Osteocyte (in vitro differentiated cells): ENCODE data around the gene CHAF1A. TPM values are rescaled to one million over a fixed set of nuclear protein-coding genes. Genes with fewer than 3 reads are reported as not detected.

Experiments used
- DNase-seq: peaks from one replicate; pipeline ENCODE4 v3.0.0; 2021; ENCODE audit warnings: mixed read lengths; ENCODE audit not compliant: unreplicated experiment; ENCODE audit errors: extremely low spot score
- H3K27ac Mint-ChIP-seq: one replicate; pipeline ENCODE4 v1.8.0; 2021; ENCODE audit warnings: mild to moderate bottlenecking, mixed read lengths; ENCODE audit not compliant: unreplicated experiment
- H3K27me3 Mint-ChIP-seq: one replicate; pipeline ENCODE4 v1.8.0; 2021; ENCODE audit warnings: mixed read lengths; ENCODE audit not compliant: unreplicated experiment
- H3K36me3 Mint-ChIP-seq: one replicate; pipeline ENCODE4 v1.8.0; 2021; ENCODE audit warnings: mixed read lengths; ENCODE audit not compliant: unreplicated experiment
- H3K4me1 Mint-ChIP-seq: one replicate; pipeline ENCODE4 v1.8.0; 2021; ENCODE audit warnings: mixed read lengths; ENCODE audit not compliant: unreplicated experiment
- H3K4me3 Mint-ChIP-seq: one replicate; pipeline ENCODE4 v1.8.0; 2021; ENCODE audit warnings: mild to moderate bottlenecking, moderate library complexity, mixed read lengths; ENCODE audit not compliant: unreplicated experiment
- H3K9me3 Mint-ChIP-seq: one replicate; pipeline ENCODE4 v1.8.0; 2021; ENCODE audit warnings: mixed read lengths; ENCODE audit not compliant: unreplicated experiment
- CTCF ChIP-seq: fragments of 200-600 bp; sonication (generic); IDR thresholded peaks from 2 replicates; pipeline ENCODE4 v1.5.0; 2021; ENCODE audit warnings: antibody characterized with exemption, mild to moderate bottlenecking, moderate library complexity
- total RNA-seq: library from RNA; stranded (reverse); gene quantifications from 2 replicates; pipeline ENCODE4 v1.2.1, GENCODE V29; 2021

The CHAF1A gene
- total RNA-seq, 1 donor from 2014 or later = 9.7 TPM

GRCh38 chr19:4401769-4402170 lies 670 bp upstream of the CHAF1A start:
- Mint-ChIP-seq H3K9me3 (no peaks in the 10 kb centered on the region), H3K36me3 (peaks cover 2% of the 10 kb centered on the region), H3K4me3 (peak overlapping the region; percentile 84), H3K4me1 (peaks cover 51% of the 10 kb centered on the region), H3K27me3 (no peaks in the 10 kb centered on the region), H3K27ac (peak overlapping the region; percentile 97)
- DNase-seq = no peak
- TF ChIP-seq CTCF = no peak

- H3K4me3 Mint-ChIP-seq = peak overlapping the region; percentile 80
- no peaks in the 10 kb centered on the region for H3K27me3 Mint-ChIP-seq
- no peaks in the 10 kb centered on the region for H3K36me3 Mint-ChIP-seq
- DNase-seq = no peak
- peak overlapping the region; percentile 54 for H3K27ac Mint-ChIP-seq
- H3K9me3 Mint-ChIP-seq = no peaks in the 10 kb centered on the region
- H3K4me1 Mint-ChIP-seq = peaks cover 44% of the 10 kb centered on the region
- TF ChIP-seq CTCF = no peak
These were observed 743 bp downstream of the CHAF1A start for GRCh38 chr19:4403005-4403761.

- no peak for DNase-seq
- H3K27me3 Mint-ChIP-seq = no peaks in the 10 kb centered on the region
- H3K36me3 Mint-ChIP-seq = no peaks in the 10 kb centered on the region
- H3K9me3 Mint-ChIP-seq = no peaks in the 10 kb centered on the region
- H3K4me1 Mint-ChIP-seq = peaks cover 28% of the 10 kb centered on the region
- H3K27ac Mint-ChIP-seq = no peak overlapping the region
- no peak overlapping the region for H3K4me3 Mint-ChIP-seq
- no peak for TF ChIP-seq CTCF
These were observed 3.5 kb downstream of the CHAF1A start for GRCh38 chr19:4405977-4406376.

GRCh38 chr19:4406626-4407025 lies 4.2 kb downstream of the CHAF1A start:
- no peak overlapping the region for H3K4me3 Mint-ChIP-seq
- no peaks in the 10 kb centered on the region for H3K27me3 Mint-ChIP-seq
- H3K27ac Mint-ChIP-seq = no peak overlapping the region
- DNase-seq = no peak
- H3K4me1 Mint-ChIP-seq = peaks cover 23% of the 10 kb centered on the region
- H3K9me3 Mint-ChIP-seq = no peaks in the 10 kb centered on the region
- H3K36me3 Mint-ChIP-seq = no peaks in the 10 kb centered on the region
- no peak for TF ChIP-seq CTCF

- Mint-ChIP-seq H3K4me3 (no peak overlapping the region), H3K27me3 (no peaks in the 10 kb centered on the region), H3K27ac (no peak overlapping the region), H3K4me1 (peaks cover 4% of the 10 kb centered on the region), H3K36me3 (no peaks in the 10 kb centered on the region), H3K9me3 (no peaks in the 10 kb centered on the region)
- TF ChIP-seq CTCF = no peak
- no peak for DNase-seq
These were observed 6.9 kb downstream of the CHAF1A start for GRCh38 chr19:4409123-4409933.
